NAMALWA (cell line): ENCODE results near the gene GNG13.

Experiments
- DNase-seq: peaks from one replicate; pipeline ENCODE4 v3.0.0-alpha.2; 2015; ENCODE audit warnings: low spot score

The GNG13 gene

DNA sequence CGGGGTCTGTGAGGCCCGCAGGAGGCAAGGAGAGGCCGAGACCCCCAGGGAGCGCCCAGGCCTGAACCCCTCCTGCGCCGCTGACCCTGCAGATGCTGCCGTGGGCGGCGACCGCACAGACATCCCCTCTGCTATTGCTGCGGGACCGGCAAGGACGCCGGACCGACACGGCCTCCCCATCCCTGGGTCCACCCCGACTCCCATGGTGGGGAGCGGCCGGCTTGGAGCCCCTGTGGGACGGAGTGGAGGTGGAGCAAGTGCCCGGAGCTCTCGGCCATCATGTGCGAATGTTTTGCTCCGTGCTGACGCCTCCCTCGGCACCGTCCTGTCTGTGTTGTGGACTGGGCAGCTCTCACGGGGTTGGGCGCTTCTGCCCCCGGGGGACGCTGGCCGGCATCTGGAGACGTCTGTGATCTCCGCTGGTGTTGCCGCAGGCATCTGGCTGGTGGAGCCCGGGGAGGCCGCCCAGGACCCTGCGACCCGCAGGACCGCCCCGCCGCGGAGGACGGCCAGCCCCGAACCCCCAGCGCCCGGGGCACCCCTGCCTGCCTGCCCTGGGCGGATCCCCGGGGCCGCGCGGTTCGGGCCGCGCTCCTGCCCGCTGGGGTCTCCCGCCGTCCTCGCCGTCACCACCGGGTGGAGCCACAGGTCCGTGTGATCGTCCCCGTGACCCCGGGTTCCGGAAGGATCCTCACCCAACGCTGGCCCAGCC is 12.8 kb upstream of the GNG13 start:
- DNase-seq, result peak; percentile 31

DNA sequence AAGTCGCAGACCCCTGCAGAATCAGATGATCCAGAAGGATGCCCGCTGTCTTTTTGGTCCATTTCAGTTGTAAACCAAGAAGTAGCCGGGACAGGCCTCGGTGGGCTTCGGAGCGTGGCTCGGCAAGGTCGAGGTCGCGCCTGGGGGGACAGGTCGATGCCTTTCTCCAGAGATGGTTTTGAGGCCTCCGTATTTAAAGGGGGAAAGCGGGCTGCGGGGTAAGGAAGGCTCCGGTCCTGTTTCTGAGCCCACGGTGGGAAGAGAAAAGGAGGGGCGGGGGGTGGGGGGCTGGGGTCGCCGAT is 7.5 kb upstream of the GNG13 start:
- DNase-seq, result no peak

DNA sequence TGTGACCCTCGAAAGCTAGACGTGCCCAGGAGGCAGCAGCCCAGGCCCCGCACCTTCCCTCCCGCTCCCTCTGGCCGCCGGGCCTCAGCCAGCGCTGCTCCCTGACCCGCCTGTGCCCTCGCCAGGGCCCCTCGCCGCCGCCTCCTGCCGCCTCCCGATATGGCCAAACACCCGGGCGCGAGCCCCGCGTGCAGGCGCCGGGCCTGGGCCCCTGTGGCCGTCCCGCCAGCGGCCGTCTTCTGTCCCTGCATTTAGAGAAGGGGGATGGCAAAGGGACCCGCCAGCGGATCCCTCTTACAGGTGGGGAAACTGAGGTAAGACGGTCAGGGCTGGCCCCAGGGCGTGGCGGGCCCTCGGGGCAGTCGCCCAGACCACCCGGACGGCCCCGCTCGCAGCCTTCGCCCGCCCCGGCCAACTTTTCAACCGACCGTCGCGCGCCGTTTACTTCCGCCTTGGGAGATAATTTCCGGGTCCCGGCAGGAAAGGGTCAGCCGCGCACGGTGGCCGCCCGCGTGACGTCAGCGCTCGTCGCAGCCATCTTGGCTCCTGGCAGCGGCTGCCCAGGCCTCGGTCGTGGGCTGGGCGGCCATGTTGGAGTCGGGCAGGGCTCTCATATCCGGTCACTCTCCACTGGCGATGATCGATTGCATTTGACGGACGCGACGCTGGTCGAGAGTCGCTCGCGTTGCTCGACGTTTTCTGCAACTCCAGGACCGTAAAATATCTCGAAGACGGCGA is 7.0 kb upstream of the GNG13 start:
- DNase-seq, result peak; percentile 85

DNA sequence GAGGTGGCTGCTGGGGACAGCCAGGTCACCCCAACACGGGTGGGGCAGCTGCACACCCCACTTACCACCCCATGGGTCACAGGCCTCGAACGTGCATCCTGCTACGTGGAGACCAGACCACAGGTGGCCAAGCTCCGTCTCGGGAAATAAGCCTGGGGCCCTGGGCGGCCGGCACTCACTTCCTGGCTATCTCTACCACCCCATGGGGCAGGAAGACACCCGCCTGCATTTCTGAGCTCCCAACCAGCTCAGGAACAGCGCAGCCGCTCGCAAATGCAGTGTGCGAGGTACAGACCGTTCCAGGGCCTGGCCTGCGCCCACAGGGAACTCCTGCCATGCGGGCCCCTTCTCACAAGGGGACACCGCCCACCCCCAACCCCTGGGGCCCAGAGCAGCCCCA is 4.9 kb upstream of the GNG13 start:
- DNase-seq, result no peak

DNA sequence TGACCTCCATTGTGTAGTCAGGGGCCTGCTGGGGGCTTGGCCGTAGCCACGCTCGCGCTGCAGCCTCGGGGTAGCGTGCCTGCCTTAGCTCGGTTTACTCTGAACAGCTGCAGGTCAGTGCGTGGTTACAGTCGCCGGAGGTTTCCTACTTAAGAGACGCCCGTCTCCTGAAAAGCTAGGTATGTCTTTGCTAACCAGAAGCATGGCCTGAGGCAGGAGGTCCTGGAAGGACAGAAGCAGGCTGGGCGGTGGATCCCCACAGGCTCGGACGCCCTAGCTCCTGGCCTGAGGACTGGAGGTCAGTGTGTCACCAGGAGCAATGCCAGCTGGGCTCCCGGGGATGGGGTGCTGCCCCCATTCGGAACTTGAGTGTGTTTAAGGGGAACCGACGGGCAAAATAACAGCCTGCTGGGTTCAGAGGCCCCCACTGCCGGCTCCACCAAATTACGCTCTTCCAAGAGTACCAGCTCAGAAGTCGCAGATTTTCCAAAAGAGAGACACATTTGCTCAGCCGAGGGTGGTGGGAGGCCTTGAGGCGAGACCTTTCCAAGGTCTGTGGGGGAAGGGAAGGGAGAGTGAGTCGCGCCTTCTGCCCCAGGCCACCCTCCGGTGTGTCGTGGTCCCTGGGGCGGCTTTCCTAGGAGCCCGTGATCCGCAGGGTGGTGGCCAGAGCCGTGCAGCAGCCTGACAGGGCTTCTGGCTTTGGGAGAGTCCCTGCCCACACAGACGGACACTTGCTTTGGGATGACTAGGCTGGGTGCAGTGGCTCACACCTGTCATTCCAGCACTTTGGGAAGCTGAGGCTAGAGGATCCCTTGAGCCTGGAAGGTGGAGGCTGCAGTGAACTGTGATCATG is 3.9 kb upstream of the GNG13 start:
- DNase-seq, result no peak

DNA sequence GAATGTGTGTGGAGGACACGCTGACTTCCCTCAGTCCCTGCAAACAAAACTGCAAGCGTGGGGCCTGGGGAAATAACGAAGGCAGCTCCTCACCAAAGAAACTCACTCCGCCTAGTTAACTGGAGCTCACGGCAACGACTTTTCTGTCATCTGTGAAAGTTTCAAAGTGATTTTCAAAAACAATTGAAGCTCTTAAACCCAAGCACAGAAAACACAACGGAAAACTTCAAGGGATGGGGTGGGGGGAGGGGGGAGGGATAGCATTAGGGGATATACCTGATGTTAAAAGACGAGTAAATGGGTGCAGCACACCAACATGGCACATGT is 3.2 kb upstream of the GNG13 start:
- DNase-seq, result no peak

DNA sequence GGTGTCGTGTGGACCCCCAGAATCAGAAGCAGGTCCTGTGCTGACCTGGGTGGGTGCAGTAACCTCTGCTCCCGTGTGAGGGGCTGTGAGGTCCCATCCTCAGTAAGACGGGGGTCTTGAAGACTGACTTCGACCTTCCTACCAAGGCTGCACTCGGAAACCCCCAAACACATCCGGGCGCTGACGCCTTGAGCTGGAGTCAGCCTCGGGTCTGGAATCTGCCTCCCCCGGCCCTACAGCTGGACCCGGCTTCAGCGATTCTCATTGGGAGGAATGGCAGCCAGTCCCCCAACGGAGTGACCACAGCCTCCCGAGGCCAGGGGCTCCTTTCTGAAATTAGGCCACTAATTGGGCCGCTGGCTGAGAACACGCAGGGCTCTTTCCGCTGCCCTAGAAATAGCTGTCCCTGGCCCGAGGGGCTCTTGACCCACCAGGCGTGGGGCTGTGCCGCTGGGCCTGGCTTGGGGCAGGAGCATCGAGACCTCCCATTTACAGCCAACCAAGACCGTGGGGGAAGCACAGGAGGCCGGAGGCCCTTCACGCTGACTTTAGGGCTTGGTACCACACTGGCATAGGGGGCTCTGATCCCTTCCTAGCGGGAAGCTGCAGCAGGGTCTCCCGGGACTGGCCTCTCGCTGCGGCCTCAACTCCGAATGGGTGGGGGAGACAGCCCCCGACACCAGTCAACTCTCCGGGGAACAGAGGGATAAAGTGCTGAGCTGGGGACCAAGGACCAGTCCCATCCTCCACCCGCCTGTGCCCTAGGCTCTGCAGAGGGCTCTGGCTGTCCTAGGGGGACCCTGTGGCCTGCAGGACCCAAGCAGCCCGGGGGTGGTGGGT is 2.6 kb upstream of the GNG13 start:
- DNase-seq, result no peak

DNA sequence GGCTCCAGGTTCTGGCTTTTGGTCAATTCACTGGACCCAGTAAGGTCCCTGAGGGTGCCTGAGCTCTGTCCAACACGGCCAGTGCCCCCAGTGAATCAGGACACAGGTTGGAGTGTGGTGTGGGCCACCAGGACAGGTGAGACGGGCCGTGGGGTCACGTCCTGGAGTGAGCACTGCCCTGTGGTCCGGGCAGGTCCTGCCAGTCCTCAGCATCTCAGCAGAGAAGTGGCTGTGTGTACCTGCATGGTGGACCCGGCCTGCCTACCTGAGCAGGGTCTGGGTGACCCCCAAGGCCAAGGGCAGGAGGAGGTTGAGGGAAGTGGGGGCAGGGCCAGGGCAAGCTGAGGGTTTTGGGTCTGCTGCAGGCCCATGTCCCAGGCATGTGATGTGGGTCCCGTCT is 1.9 kb upstream of the GNG13 start:
- no peak for DNase-seq

DNA sequence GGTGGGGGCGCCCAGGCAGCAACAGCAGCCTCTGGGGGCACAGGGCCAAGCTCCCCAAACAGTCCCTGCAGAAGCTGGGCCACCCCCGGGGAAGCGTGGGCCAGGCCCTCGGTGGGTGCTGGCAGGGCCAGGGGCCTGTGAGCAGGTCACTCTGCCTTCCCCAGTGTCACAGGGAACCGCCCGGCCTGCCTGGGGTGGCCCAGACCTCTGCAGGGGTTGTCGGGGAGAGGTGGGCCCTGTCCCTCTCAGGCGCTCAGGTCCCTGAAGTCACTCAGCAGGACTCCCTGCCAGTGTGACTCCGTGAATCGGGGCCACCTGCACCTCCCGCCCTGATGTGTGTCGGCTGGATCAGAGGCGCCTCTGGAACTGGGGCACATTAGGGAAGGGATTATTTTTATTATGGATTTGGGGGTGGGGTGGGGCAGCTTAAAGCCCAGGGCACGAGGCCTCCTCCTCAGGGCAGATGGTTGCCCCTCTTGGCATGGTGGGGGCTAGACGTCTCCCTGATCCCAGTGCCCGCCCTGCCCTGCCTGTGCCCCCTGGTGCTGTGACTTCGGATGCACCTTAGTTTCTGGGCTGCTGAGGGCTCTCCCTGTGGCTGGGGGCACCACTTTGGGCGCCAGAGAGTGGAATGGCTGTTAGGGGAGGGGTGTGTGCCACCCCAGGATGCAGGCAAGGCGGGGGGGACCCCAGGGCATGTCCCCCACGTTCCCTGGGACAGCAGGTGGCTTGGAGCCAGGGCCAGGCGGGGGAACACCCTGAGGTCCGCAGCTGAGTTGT is 1.2 kb upstream of the GNG13 start:
- no peak for DNase-seq

DNA sequence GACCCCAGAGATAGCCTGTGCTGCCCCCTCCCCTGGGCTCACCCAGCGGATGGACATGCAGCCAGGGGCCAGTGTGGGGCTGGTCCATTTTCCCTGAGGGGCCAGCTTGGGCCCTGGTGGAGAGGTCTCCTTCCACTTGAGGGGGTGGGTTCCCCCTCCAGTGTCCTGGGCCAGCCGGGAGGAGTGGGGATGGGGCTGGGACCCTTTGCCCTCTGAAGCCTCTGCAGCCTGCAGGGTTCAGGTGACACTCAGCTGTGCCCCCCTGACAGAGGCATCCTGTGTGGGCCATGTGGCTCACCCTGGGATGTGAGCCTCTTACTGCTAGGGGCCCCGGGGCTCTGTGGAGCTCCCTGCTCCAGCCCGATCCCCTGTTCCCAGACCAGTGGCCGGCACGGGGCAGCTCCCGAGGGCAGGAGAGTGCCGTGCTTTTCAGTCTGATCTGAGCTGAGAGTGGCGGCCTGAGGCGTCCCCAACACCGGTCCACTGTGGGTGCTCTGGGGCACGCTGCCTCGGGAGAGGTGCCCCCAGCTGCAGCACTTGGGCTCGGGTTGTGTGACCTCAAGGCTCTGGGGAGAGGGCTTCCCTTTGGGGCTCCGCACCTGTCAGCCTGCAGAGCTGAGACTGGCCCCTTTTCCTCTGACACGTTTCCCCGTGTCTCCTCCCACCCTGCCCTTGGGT is 439 bp upstream of the GNG13 start:
- DNase-seq, result no peak

DNA sequence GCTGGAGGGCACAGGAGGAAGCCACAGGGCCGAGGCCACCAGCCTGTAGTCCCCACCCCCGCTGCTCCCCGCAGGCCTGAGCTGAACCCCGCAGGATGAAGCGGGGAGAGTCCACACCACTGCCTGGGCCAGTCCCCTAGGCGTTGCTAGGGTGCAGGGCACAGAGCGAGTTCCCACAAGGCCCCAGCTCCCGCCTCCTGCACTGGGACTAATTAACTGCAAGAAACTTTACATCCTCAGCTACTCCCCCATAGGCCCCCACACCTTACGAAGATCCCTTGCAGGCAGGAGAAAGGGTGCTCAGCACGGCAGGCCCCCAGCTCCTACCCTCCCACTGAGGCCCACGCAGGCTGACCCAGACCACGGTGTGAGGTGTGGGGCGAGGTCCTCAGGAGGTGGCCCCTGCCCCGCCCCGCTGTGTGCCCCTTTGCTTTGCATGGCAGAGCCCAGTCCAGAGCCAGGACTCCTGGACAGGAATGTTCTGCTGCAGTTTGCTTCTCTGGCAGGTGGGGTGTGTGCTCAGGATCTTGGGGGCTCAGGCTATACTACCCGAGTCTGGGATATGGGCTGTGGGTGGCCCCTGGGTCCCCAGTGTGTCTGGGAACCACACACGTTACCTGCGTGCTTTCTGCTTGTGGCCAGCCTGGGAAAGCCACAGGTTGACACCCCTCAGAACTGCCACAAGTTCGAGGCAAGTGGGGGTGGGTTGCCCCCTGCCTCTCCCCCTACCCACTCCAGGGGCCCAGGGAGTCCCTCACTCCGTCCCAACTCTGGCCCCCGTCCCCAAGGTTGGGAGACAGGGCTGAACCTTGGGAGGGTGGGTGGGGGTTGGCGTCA is 1.2 kb downstream of the GNG13 start:
- peak; percentile 28 for DNase-seq

DNA sequence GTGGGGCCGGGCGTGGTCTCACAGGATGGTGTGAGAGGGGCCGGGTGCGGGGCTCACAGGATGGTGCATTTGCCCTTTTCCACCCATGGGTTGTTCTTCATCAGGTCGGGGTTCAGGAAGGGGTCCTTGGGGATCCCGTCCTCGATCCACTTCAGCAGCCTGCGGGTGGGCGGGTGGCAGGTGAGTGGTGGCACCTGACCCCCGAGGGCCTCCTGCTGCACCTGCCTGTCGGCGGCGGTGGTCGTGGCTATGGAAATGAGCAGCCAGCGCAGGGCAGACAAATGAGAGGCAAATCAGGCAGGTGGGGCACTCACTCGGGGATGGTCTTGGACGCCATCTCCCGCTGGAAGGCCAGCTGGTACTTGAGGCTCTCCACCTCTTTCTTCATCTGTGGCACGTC is 1.9 kb downstream of the GNG13 start:
- DNase-seq, result no peak

DNA sequence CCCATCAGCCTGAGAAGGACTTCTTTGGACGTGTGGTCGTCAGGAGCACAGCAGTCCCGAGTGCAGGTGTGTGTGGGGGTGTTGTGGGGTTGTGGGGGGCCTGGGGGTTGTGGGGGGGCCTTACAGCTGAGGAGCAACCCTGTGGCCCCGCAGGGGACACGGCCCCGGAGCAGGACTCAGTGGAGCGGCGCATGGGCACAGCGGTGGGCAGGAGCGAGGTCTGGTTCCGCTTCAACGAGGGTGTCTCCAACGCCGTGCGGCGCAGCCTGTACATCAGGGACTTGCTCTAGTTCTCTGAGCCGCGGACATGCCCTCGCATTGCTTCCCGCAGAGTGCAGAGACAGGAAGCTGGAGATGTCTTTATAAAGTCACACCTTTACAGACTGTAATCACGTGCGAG is 2.8 kb downstream of the GNG13 start:
- no peak for DNase-seq

DNA sequence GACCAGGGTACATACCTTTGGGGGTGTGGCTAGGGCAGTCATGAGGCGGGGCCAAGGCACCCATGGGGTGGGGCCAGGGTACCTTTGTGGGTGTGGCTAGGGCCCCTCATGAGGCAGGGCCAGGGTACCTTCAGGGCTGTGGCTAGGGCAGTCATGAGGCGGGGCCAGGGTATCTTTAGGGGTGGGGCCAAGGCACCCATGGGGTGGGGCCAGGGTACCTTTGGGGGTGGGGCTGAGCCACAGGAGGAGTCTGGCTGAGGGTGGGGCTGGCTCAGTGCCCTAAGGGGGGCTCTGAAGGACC is 3.5 kb downstream of the GNG13 start:
- peak; percentile 77 for DNase-seq

DNA sequence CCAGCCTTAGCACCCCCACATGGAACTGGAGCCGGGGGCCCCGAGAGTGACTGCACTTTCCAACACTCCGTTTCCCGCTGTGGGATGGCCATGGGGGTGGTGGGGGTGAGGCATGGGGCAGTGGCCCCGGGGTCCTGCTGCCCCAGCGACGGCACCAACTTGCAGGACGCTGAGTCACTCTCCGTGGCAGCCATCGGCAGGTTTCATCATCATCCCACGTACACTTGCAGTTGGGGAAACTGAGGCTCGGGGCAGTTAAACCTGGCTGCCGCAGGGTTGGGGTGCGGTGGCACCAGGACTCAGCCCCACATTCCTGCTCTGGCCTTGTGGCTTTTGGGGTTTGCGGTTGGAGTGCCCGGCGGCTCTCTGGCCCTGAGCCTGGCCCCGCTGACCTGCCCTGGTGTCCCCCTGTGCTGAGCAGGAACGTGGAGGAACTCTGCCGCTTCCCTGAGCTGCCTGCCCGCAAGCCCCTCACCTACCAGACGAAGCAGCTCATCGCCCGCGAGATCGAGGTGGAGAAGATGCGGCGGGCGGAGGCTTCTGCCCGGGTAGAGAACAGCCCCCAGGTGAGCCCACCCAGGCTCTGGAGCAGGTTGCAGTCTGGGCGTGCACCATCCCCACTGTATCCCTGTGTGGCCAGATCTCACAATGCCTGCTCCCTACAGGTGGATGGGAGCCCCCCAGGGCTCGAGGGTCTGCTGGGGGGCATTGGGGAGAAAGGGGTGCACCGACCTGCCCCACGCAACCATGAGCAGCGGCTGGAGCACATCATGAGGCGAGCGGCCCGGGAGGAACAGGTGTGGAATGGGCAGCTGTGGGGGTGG is 4.0 kb downstream of the GNG13 start:
- no peak for DNase-seq

DNA sequence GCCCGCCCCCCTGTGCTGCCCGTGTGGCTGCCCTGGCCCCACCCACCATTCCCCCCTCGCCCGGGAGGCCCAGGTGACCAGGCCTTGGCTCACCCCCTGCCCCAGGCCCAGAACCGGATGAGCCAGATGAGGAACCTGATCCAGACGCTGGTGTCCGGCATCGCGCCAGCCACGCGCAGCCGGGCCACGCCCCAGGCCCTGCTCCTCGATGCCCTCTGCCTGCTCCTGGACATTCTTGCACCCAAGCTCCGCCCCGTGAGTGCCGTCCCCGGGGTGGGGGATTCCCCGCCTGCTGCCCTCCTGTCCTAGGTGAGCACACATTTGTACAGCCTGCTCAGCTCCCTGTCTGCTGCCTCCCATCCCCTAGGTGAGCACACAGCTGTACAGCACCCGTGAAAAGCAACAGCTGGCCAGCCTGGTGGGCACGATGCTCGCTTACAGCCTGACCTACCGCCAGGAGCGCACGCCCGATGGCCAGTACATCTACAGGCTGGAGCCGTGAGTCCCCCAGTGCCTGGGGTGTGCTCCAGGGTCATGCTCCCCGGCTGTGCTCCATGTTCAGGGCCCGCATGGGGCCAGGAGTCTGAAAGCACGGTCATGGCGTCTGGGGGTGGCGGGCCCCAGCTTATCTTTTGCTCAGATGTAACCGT is 4.8 kb downstream of the GNG13 start:
- DNase-seq, result no peak

DNA sequence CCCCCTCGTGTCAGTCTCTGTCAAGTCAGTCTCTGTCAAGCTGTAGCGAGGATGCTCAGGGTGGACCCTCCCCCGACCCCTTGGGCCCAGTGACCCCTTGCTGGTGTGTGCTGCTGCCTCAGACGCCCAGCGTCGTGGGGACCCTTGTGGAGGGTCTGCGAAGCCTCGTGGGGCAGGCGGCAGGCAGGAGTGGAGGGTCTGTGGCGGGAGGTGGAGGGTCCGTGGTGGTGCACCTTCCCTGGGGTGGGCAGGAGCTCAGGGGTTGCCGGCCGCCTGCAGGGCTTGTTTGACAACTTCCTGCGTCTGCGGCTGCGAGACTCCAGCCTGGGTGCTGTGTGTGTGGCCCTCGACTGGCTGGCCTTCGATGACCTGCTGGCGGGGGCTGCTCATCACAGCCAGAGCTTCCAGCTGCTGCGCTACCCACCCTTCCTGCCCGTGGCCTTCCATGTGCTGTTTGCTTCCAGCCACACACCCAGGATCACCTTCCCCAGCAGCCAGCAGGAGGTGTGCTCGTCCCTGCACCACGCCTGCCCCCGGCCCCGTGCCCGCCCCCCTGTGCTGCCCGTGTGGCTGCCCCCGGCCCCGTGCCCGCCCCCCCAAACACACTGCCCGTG is 5.6 kb downstream of the GNG13 start:
- DNase-seq, result no peak

DNA sequence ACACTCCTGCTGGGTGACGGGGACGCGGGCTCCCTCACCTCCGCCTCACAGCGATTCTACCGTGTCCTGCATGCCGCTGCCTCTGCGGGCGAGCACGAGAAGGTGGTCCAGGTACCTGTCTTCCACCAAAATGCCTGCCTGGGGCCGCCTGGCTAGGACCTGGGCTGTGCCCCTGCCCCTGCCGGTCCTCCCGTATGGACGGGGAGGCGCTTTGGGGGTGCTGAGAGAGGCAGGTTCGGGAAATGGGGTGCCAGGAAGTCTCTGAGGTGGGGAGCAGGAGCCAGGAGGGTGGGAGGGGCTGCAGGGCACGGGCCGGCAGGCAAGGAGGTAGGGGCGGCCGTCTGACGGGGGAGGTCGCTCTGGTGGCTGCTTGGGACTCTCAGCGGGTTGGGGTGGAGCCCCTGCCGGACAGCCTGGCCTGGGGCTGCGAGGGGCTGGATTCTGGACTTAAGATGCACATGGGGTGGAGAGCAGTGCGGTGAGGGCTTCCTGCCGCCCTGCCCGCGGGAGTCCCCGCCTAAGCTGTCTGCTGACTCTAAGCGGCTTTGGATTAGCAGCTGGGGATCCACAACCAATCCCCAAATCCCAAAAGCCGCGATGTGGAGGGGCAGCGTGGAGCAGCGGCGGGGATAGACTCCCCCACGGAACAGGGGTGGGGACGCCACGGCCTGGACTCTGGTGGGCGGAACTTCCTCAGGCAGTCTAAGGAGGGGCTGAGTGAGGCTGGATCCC is 6.3 kb downstream of the GNG13 start:
- no peak for DNase-seq
